H9 (cell line): ENCODE measurements around the gene P4HB. TPM values are rescaled to one million over a fixed set of nuclear protein-coding genes. Genes with fewer than 3 reads are reported as not detected.

Experiments
- DNase-seq: peaks from one replicate; pipeline ENCODE4 v3.0.0-alpha.2; 2017
- H2AFZ ChIP-seq: one replicate; pipeline ENCODE4 v1.6.1; 2013; ENCODE audit warnings: mild to moderate bottlenecking, low read length, control low read depth, moderate library complexity
- H2AK5ac ChIP-seq: 2 replicates; pipeline ENCODE4 v1.6.1; 2013; ENCODE audit warnings: low read length, control low read depth, mixed read lengths; ENCODE audit not compliant: insufficient read length
- H2BK120ac ChIP-seq: one replicate; pipeline ENCODE4 v1.6.1; 2013; ENCODE audit warnings: low read depth, mild to moderate bottlenecking, low read length, control low read depth, inconsistent platforms; ENCODE audit not compliant: poor library complexity, severe bottlenecking
- H2BK12ac ChIP-seq: 2 replicates; pipeline ENCODE4 v1.6.1; 2013; ENCODE audit warnings: low read length, control low read depth, mixed read lengths, low read depth; ENCODE audit not compliant: insufficient read length
- H2BK15ac ChIP-seq: 2 replicates; pipeline ENCODE4 v1.6.1; 2013; ENCODE audit warnings: low read depth, low read length, control low read depth
- H2BK20ac ChIP-seq: one replicate; pipeline ENCODE4 v1.6.1; 2013; ENCODE audit warnings: low read depth, mild to moderate bottlenecking, low read length, control low read depth, inconsistent platforms; ENCODE audit not compliant: poor library complexity, severe bottlenecking
- H2BK5ac ChIP-seq: 2 replicates; pipeline ENCODE4 v1.6.1; 2013; ENCODE audit warnings: low read length, control low read depth, mixed read lengths; ENCODE audit not compliant: insufficient read length
- H3K14ac ChIP-seq: 2 replicates; pipeline ENCODE4 v1.6.1; 2013; ENCODE audit warnings: low read length, control low read depth; ENCODE audit not compliant: insufficient read depth
- H3K18ac ChIP-seq: 2 replicates; pipeline ENCODE4 v1.6.1; 2013; ENCODE audit warnings: low read depth, mild to moderate bottlenecking, mixed read lengths, low read length, control low read depth; ENCODE audit not compliant: insufficient read length
- H3K23ac ChIP-seq: 2 replicates; pipeline ENCODE4 v1.6.1; 2013; ENCODE audit warnings: low read length, control low read depth, mixed read lengths, low read depth; ENCODE audit not compliant: insufficient read length
- H3K23me2 ChIP-seq: 2 replicates; pipeline ENCODE4 v1.6.1; 2013; ENCODE audit warnings: low read depth, mild to moderate bottlenecking, mixed read lengths, low read length, control low read depth; ENCODE audit not compliant: insufficient read length, poor library complexity, severe bottlenecking
- H3K27ac ChIP-seq: 2 replicates; pipeline ENCODE4 v1.5.1; 2013; ENCODE audit warnings: low read length, control low read depth, mixed read lengths, low read depth; ENCODE audit not compliant: insufficient read length
- H3K27me3 ChIP-seq: 2 replicates; pipeline ENCODE4 v1.6.1; 2013; ENCODE audit warnings: low read length, control low read depth, inconsistent platforms; ENCODE audit not compliant: insufficient read depth
- H3K4ac ChIP-seq: 2 replicates; pipeline ENCODE4 v1.6.1; 2013; ENCODE audit warnings: low read depth, mild to moderate bottlenecking, control low read depth, inconsistent platforms, low read length, moderate library complexity
- H3K4me1 ChIP-seq: 2 replicates; pipeline ENCODE4 v1.6.1; 2013; ENCODE audit warnings: low read length, control low read depth, inconsistent platforms; ENCODE audit not compliant: insufficient read depth
- H3K4me2 ChIP-seq: 2 replicates; pipeline ENCODE4 v1.6.1; 2013; ENCODE audit warnings: low read length, control low read depth, mixed read lengths; ENCODE audit not compliant: insufficient read length, insufficient read depth
- H3K56ac ChIP-seq: 2 replicates; pipeline ENCODE4 v1.6.1; 2013; ENCODE audit warnings: low read depth, mild to moderate bottlenecking, mixed read lengths, low read length, control low read depth; ENCODE audit not compliant: insufficient read length
- H3K79me1 ChIP-seq: 2 replicates; pipeline ENCODE4 v1.6.1; 2013; ENCODE audit warnings: low read depth, mild to moderate bottlenecking, moderate library complexity, low read length, control low read depth, inconsistent platforms; ENCODE audit not compliant: insufficient read depth, poor library complexity, severe bottlenecking
- H3K79me2 ChIP-seq: 2 replicates; pipeline ENCODE4 v1.6.1; 2013; ENCODE audit warnings: low read length, control low read depth, inconsistent platforms; ENCODE audit not compliant: insufficient read depth
- H3K9ac ChIP-seq: 2 replicates; pipeline ENCODE4 v1.6.1; 2013; ENCODE audit warnings: low read length, control low read depth, mixed read lengths; ENCODE audit not compliant: insufficient read length; ENCODE audit errors: extremely low read depth
- H3K9me3 ChIP-seq: one replicate; pipeline ENCODE4 v1.6.1; 2013; ENCODE audit warnings: low read depth, low read length, inconsistent platforms; ENCODE audit not compliant: control insufficient read depth
- H3T11ph ChIP-seq: one replicate; pipeline ENCODE4 v1.6.1; 2013; ENCODE audit warnings: mild to moderate bottlenecking, low read length, control low read depth, inconsistent platforms
- H4K20me1 ChIP-seq: one replicate; pipeline ENCODE4 v1.6.1; 2013; ENCODE audit not compliant: control insufficient read depth, insufficient read length, insufficient read depth
- H4K5ac ChIP-seq: 2 replicates; pipeline ENCODE4 v1.6.1; 2013; ENCODE audit warnings: low read depth, mild to moderate bottlenecking, mixed read lengths, low read length, control low read depth; ENCODE audit not compliant: insufficient read length
- H4K8ac ChIP-seq: replicated peaks from 2 replicates; pipeline ENCODE4 v1.6.1; 2013; ENCODE audit warnings: low read length, control low read depth, mixed read lengths, low read depth; ENCODE audit not compliant: insufficient read length
- H4K91ac ChIP-seq: 2 replicates; pipeline ENCODE4 v1.6.1; 2013; ENCODE audit warnings: low read depth, mild to moderate bottlenecking, moderate library complexity, mixed read lengths, low read length, control low read depth; ENCODE audit not compliant: insufficient read length
- H3K27ac Mint-ChIP-seq, 3 experiments: 2 replicates in 2 of 3; 3 replicates in 1 of 3; pipeline ENCODE4 v1.8.0; 2020 to 2021; ENCODE audit warnings: mixed read lengths in 3 of 3, mild to moderate bottlenecking in 1 of 3, moderate library complexity in 1 of 3
- H3K27me3 Mint-ChIP-seq: 2 replicates; pipeline ENCODE4 v1.8.0; 2021; ENCODE audit warnings: low read depth, mild to moderate bottlenecking, moderate library complexity, mixed read lengths
- H3K36me3 Mint-ChIP-seq, 3 experiments: 2 replicates in 2 of 3; 3 replicates in 1 of 3; pipeline ENCODE4 v1.8.0; 2020 to 2021; ENCODE audit warnings: low read depth in 3 of 3, mixed read lengths in 3 of 3; ENCODE audit not compliant: insufficient read depth in 1 of 3
- H3K4me1 Mint-ChIP-seq, 2 experiments: 2 replicates each; pipeline ENCODE4 v1.8.0; 2020; ENCODE audit warnings: mixed read lengths in 2 of 2
- H3K4me3 Mint-ChIP-seq, 2 experiments: 2 replicates in 1 of 2; 3 replicates in 1 of 2; pipeline ENCODE4 v1.8.0; 2020 to 2021; ENCODE audit warnings: mild to moderate bottlenecking in 2 of 2, mixed read lengths in 2 of 2, moderate library complexity in 1 of 2
- H3K9me3 Mint-ChIP-seq, 2 experiments: 2 replicates in 1 of 2; 3 replicates in 1 of 2; pipeline ENCODE4 v1.8.0; 2020; ENCODE audit warnings: mild to moderate bottlenecking in 2 of 2, mixed read lengths in 2 of 2, moderate library complexity in 1 of 2
- CTCF ChIP-seq: fragments of 200-600 bp; sonication (generic); conservative IDR thresholded peaks from 3 replicates; pipeline ENCODE4 v1.8.0; 2021; ENCODE audit warnings: antibody characterized with exemption, mild to moderate bottlenecking
- WGBS: extraction: QIAGEN DNeasy Blood & Tissue Kit; methylation state at CpG from one replicate; pipeline ENCODE4 v1.1.7; 2013; ENCODE audit warnings: missing lambda C conversion rate, low lambda C conversion rate, mixed read lengths; ENCODE audit not compliant: insufficient read length; ENCODE audit errors: extremely low coverage; 5-methylcytosine and 5-hydroxymethylcytosine counted together
- total RNA-seq: library from RNA; stranded (reverse); gene quantifications from 2 replicates; pipeline ENCODE4 v1.2.1, GENCODE V29; 2021

The P4HB gene
- total RNA-seq, 1 experiment from 2014 or later = 366 TPM

GRCh38 chr17:81825841-81826466 lies 34.4 kb downstream of the P4HB start:
- H2BK120ac ChIP-seq = no peak overlapping the region
- H2AFZ ChIP-seq = no peak overlapping the region
- H3K14ac ChIP-seq = no peak overlapping the region
- H2BK20ac ChIP-seq = no peak overlapping the region
- Mint-ChIP-seq H3K4me1 (peaks cover 13 to 16% of the 10 kb centered on the region in 2 experiments), H3K4me3 (peak overlapping the region in 1 of 2 experiments; percentile 28; a peak in 2 of 5 replicates), H3K36me3 (peaks cover 0 to 5% (median 4%) of the 10 kb centered on the region in 3 experiments; a peak in 4 of 7 replicates), H3K9me3 (no peaks in the 10 kb centered on the region), H3K27ac (peak overlapping the region; percentile 2 to 74 (median 29); a peak in 3 of 7 replicates), H3K27me3 (no peaks in the 10 kb centered on the region; the same call in 1 of the 2 replicates)
- TF ChIP-seq CTCF = peak; percentile 44; the same call in 2 of the 3 replicates
- H3K79me2 ChIP-seq = peaks cover 2% of the 10 kb centered on the region; the same call in 1 of the 2 replicates
- H3K27ac ChIP-seq = no peak overlapping the region
- no peak overlapping the region for H2BK5ac ChIP-seq
- H3K56ac ChIP-seq = no peak overlapping the region
- H4K5ac ChIP-seq = no peak overlapping the region
- H2BK12ac ChIP-seq = no peak overlapping the region
- no peak overlapping the region for H4K8ac ChIP-seq
- peaks cover 3% of the 10 kb centered on the region for H3K79me1 ChIP-seq
- DNase-seq = peak; percentile 67
- H2BK15ac ChIP-seq = no peak overlapping the region
- H4K91ac ChIP-seq = no peak overlapping the region
- H3K9ac ChIP-seq = no peak overlapping the region
- no peaks in the 10 kb centered on the region for H3K9me3 ChIP-seq
- no peak overlapping the region for H3T11ph ChIP-seq
- no peak overlapping the region for H3K4me2 ChIP-seq
- H2AK5ac ChIP-seq = no peak overlapping the region
- no peaks in the 10 kb centered on the region for H3K23me2 ChIP-seq
- WGBS = no CpG with 5 or more reads among the region's 11 CpGs
- H4K20me1 ChIP-seq = no peaks in the 10 kb centered on the region
- peaks cover 3% of the 10 kb centered on the region; the same call in 1 of the 2 replicates for H3K4me1 ChIP-seq
- H3K27me3 ChIP-seq = no peaks in the 10 kb centered on the region
- no peak overlapping the region for H3K4ac ChIP-seq
- H3K18ac ChIP-seq = no peak overlapping the region
- H3K23ac ChIP-seq = no peak overlapping the region
